Fibroblast of mammary gland (primary cell): ENCODE results near the gene AMD1.
A peak's percentile ranks its signal among the peaks of the same experiment; 100 is the strongest.
"Not testable (repeated sequence)": the region's sequence is repeated elsewhere in the genome, so short reads cannot be mapped to it uniquely, and the experiment has no call there.

Source experiments
- DNase-seq: peaks from one replicate; pipeline ENCODE4 v3.0.0-alpha.2; 2010; ENCODE audit warnings: low read depth
- H3K4me3 ChIP-seq: 2 replicates; pipeline ENCODE4 v1.5.1; 2011; ENCODE audit warnings: low read depth, mild to moderate bottlenecking, low read length, moderate library complexity; ENCODE audit not compliant: control insufficient read depth
- CTCF ChIP-seq: conservative IDR thresholded peaks from 2 replicates; pipeline ENCODE4 v1.5.1; 2011; ENCODE audit warnings: low read depth, low read length, inconsistent platforms; ENCODE audit not compliant: control insufficient read depth, insufficient read depth

Gene AMD1

GRCh38 chr6:110873981-110874879, at the start of gene AMD1:
TSS of gene AMD1 (plus strand) at chr6:110874785. CDS start at chr6:110875106, 321 bp downstream.
- no peak for TF ChIP-seq CTCF
- H3K4me3 ChIP-seq: peak within 1 kb of the TSS; percentile 85
- DNase-seq: peak; percentile 97

GRCh38 chr6:110826236-110827129, 48.1 kb upstream of the AMD1 start:
- no peak overlapping the region for H3K4me3 ChIP-seq
- TF ChIP-seq CTCF: no peak
- peak; percentile 20 for DNase-seq

GRCh38 chr6:110828396-110828795, 46.2 kb upstream of the AMD1 start:
- no peak overlapping the region for H3K4me3 ChIP-seq
- peak; percentile 43 for DNase-seq
- TF ChIP-seq CTCF: no peak

- H3K4me3 ChIP-seq: no peak overlapping the region
- TF ChIP-seq CTCF: no peak
- no peak for DNase-seq
These were observed 43.2 kb upstream of the AMD1 start for GRCh38 chr6:110831405-110831804.

- DNase-seq: no peak
- TF ChIP-seq CTCF: no peak
- H3K4me3 ChIP-seq: no peak overlapping the region
These were observed 40.8 kb upstream of the AMD1 start for GRCh38 chr6:110833831-110834230.

- not testable (repeated sequence) for H3K4me3 ChIP-seq, DNase-seq
These were observed 38.8 kb upstream of the AMD1 start for GRCh38 chr6:110835751-110836150.

GRCh38 chr6:110841266-110841665, 33.3 kb upstream of the AMD1 start:
- DNase-seq: no peak
- no peak overlapping the region for H3K4me3 ChIP-seq
- no peak for TF ChIP-seq CTCF
